Measurements from ENCODE around the gene RSKR.
"Not testable (repeated sequence)": the region's sequence is repeated elsewhere in the genome, so short reads cannot be mapped to it uniquely, and the experiment has no call there.

RSKR gene

GRCh38 chr17:28613931-28614381, at the start of gene RSKR:
Gene RSKR, minus strand, starts transcription at chr17:28614185. Its CDS starts 24 bp downstream, at chr17:28614161.
- DNase-seq (ENCODE audit: low read depth in 2 of 2) = no peak

- DNase-seq (ENCODE audit: low read depth in 2 of 2) = no peak
Measured at GRCh38 chr17:28663723-28664122, 49.7 kb upstream of the RSKR start.

- no peak for DNase-seq (ENCODE audit: low read depth in 2 of 2)
Measured at GRCh38 chr17:28662527-28662829, 48.5 kb upstream of the RSKR start.

GRCh38 chr17:28661635-28662526, 47.9 kb upstream of the RSKR start, which contains the start of the genes SDF2 and SUPT6H:
Gene SDF2, minus strand, starts transcription at chr17:28661906. Its CDS starts 30 bp downstream, at chr17:28661876.
Gene SUPT6H, plus strand, starts transcription at chr17:28662205. Its CDS starts 11,197 bp downstream, at chr17:28673402.
- peak; percentile 60 to 69 for DNase-seq (ENCODE audit: low read depth in 2 of 2)

- not testable (repeated sequence) for DNase-seq (ENCODE audit: low read depth in 2 of 2)
Measured at GRCh38 chr17:28659497-28659881, 45.5 kb upstream of the RSKR start.

GRCh38 chr17:28658766-28659496, 44.9 kb upstream of the RSKR start:
- DNase-seq (ENCODE audit: low read depth in 2 of 2) = not testable (repeated sequence)

GRCh38 chr17:28658342-28658741, 44.4 kb upstream of the RSKR start:
- DNase-seq (ENCODE audit: low read depth in 2 of 2) = not testable (repeated sequence)

GRCh38 chr17:28657756-28658155, 43.8 kb upstream of the RSKR start:
- DNase-seq (ENCODE audit: low read depth in 2 of 2) = no peak

GRCh38 chr17:28655160-28655559, 41.2 kb upstream of the RSKR start:
- DNase-seq (ENCODE audit: low read depth in 2 of 2) = no peak

GRCh38 chr17:28648698-28649097, 34.7 kb upstream of the RSKR start:
- no peak for DNase-seq (ENCODE audit: low read depth in 2 of 2)

- DNase-seq (ENCODE audit: low read depth in 2 of 2) = no peak
Measured at GRCh38 chr17:28646039-28646754, 32.2 kb upstream of the RSKR start.

- no peak for DNase-seq (ENCODE audit: low read depth in 2 of 2)
Measured at GRCh38 chr17:28645576-28645939, 31.6 kb upstream of the RSKR start.

GRCh38 chr17:28644787-28645575, 31.0 kb upstream of the RSKR start, which contains the start of gene BLTP2:
Gene BLTP2, minus strand, starts transcription at chr17:28645158. Its CDS starts 102 bp downstream, at chr17:28645056.
- peak; percentile 82 to 83 for DNase-seq (ENCODE audit: low read depth in 2 of 2)

GRCh38 chr17:28643983-28644786, 30.2 kb upstream of the RSKR start:
- no peak for DNase-seq (ENCODE audit: low read depth in 2 of 2)

- DNase-seq (ENCODE audit: low read depth in 2 of 2) = no peak
Measured at GRCh38 chr17:28641579-28641978, 27.6 kb upstream of the RSKR start.

- DNase-seq (ENCODE audit: low read depth in 2 of 2) = no peak
Measured at GRCh38 chr17:28635506-28635905, 21.5 kb upstream of the RSKR start.

GRCh38 chr17:28634206-28634865, 20.4 kb upstream of the RSKR start:
- DNase-seq (ENCODE audit: low read depth in 2 of 2) = no peak

GRCh38 chr17:28626818-28627217, 12.8 kb upstream of the RSKR start:
- no peak for DNase-seq (ENCODE audit: low read depth in 2 of 2)

- DNase-seq (ENCODE audit: low read depth in 2 of 2) = no peak
Measured at GRCh38 chr17:28624148-28624547, 10.2 kb upstream of the RSKR start.

- DNase-seq (ENCODE audit: low read depth in 2 of 2) = no peak
Measured at GRCh38 chr17:28623696-28624095, 9.7 kb upstream of the RSKR start.
